HG02678 (cell line): ENCODE results near the gene PLXNA4.

Experiments used
- ATAC-seq: cut with Tn5 transposase; IDR thresholded peaks from one replicate; pipeline ENCODE4 v1.9.1; 2021; ENCODE audit warnings: mild to moderate bottlenecking, moderate library complexity; ENCODE audit not compliant: unreplicated experiment

The PLXNA4 gene

DNA sequence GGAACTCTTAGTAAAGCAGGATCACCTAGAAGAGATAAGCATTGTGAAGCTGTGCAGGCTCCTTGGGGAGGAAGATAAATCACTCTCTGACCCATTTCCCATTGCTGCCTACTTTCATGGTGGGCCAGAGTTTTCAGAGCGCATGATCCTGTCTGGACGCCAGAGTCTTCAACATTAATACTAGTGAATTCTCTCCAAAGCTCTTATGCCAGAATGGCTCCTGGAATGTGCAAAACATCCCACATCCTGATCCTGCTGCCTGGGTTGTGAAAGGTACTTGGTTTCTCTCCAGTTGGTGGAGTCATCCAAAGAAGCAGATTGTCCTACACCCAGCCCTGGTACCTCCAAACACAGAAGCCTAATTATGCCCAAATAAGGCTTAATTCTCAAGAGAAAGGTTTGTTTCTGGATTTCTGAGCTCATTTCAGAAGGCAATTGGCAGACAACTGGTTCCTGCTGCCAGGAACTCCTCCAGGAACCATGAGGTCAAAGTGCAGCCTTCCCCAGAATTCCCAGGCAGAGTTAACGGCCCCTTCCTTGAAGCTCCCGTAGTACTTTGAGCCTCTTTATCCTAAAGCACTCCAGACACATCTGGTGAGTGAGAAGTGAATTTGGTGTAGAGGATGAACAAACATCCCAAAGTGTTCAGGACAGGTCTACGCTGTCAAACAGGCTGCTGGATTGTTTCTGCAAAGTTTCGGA, 495.2 kb downstream of the PLXNA4 start:
- ATAC-seq: no peak

- ATAC-seq: no peak
Observed at GRCh38 chr7:132080467-132080866, 495.8 kb downstream of the PLXNA4 start.

DNA sequence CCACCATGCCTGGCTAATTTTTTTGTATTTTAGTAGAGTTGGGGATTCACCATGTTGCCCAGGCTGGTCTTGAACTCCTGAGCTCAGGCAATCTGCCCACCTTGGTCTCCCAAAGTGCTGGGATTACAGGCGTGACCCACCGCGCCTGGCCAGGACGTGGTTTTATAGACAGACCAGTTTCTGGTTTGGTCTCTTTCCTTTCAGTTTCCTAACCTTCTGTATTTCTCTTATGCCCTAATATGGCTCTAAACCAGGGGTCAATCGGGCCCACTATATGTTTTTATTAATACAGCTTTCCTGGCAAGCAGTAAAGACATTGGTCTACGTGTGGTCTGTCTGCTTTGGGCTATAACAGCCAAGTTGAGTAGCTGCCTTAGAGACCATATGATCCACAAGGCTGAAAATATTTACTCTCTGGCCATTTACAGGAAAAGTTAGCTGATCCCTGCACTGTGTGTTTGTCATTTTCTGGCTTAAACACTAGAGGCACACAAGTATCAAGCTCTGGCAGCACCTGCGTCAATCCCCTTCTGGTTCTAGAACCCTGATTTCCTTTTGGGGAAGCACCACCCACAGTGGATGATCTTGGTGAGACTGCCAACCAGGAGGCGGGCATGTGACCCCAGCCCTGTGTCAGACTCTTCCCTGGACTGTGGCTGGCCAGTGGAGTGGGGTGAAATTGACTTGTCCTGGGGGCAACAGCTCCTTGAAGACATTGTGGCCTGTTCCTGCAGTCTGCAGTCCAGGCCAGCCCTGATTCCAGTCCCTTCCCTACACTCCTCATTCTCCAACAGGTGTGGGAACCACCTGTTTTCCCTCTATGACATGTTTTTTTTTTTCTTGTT, 497.2 kb downstream of the PLXNA4 start:
- no peak for ATAC-seq

- no peak for ATAC-seq
Observed at GRCh38 chr7:132077971-132078685, 498.1 kb downstream of the PLXNA4 start.

- no peak for ATAC-seq
Observed at GRCh38 chr7:132076301-132077035, 499.8 kb downstream of the PLXNA4 start.

DNA sequence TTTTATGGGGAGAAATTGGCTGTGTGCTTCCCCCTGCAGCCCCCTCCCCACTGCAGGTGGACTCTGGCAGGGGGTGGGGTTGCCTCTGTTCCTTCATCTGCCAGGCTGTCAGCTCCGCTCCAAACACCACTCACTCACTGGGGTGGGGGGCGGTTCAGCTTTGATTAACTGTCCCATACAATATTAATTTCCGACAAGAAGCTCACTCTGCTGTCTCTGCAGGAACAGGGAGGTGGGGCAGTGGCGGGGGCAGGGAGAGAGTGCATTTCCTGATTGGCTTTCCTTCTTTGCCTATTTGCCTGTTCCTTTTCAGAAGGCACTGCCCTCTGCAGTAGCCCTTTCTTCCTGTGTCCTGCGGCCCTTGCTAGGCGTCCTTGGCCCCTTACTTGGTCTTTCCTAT, 500.8 kb downstream of the PLXNA4 start:
- no peak for ATAC-seq

DNA sequence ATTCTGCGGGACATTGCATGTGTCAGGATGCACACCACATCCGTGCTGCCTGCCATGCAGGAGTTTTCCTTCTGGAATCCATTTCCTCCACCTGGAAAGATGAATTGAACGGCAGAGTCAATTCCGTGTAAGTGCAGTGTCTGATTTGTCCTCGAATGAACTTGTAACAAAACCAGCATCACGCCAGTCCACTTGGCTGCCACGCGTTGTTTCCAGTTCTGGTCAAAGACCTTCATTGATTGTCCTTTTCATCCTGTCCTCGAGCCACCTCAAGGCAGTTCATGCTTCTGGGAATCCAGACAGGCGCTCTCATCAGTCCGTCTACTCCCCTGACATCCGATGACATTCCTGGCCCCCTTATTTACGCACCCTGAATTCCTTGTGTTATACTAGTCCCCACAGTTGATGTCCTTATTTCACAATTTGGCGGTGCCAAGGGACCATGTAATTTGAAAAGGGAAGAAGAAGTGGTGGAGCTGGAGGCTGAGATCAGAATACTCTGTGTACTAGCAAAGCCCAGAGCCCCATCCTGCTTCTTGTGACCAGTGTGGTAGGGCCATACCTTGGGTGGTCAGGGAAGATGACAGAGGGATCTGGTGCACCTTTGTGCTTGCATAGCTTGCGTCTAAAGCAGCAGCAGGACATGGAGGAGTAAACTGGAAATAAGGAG, 502.2 kb downstream of the PLXNA4 start:
- no peak for ATAC-seq
